Uterus (tissue), 2 donors: ENCODE measurements around the gene STX11.

Source experiments
- CTCF ChIP-seq, 4 experiments: fragments of 200-600 bp in 2 of 4; fragments of 450-650 bp in 2 of 4; sonication (generic) in 2 of 4; IDR thresholded peaks; one replicate each; pipeline ENCODE4 v1.5.1; 2016 to 2019; ENCODE audit warnings: antibody characterized with exemption in 4 of 4, mild to moderate bottlenecking in 2 of 4, moderate library complexity in 1 of 4
- POLR2A ChIP-seq, 2 donors: fragments of 450-650 bp; IDR thresholded peaks; one replicate each; pipeline ENCODE4 v1.6.1; 2016; ENCODE audit warnings: antibody characterized with exemption in 2 of 2, mild to moderate bottlenecking in 1 of 2, moderate library complexity in 1 of 2

- TF ChIP-seq CTCF (IDR thresholded peaks at IDR 0.05) (no peak), POLR2A (IDR thresholded peaks at IDR 0.05) (no peak)
Measured at GRCh38 chr6:144190080-144190479, 39.8 kb downstream of the STX11 start.
